NCI-H1694 (cell line): ENCODE results near the gene MPPED1.

Experiments
- DNase-seq: peaks from one replicate; lab custom pipeline; 2025; lab: John Stamatoyannopoulos, UW

Gene MPPED1

GRCh38 chr22:43498856-43499253 is 87.0 kb downstream of the MPPED1 start:
- no peak for DNase-seq

GRCh38 chr22:43500792-43501785 is 89.3 kb downstream of the MPPED1 start:
- peak; percentile 65 for DNase-seq

DNA sequence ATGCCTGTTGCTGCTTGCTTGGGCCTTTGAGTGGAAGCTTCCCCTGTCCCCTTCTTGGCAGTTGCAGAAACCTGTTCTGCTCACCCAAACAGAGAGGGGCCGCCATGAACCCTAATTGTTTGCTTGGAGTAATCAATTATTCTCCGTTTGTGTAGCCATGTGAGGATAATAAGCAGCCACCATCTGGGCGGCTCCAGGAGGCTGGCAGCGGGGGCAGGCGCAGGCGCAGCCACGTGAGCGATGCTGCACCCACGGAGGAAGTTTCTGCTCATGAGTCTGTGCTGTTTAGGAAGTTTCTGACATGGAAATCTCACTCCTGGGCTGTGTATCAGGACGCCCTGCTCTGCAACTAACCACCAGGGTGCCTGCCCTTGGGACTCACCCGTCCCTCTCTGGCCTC is 90.1 kb downstream of the MPPED1 start:
- DNase-seq = peak; percentile 65

DNA sequence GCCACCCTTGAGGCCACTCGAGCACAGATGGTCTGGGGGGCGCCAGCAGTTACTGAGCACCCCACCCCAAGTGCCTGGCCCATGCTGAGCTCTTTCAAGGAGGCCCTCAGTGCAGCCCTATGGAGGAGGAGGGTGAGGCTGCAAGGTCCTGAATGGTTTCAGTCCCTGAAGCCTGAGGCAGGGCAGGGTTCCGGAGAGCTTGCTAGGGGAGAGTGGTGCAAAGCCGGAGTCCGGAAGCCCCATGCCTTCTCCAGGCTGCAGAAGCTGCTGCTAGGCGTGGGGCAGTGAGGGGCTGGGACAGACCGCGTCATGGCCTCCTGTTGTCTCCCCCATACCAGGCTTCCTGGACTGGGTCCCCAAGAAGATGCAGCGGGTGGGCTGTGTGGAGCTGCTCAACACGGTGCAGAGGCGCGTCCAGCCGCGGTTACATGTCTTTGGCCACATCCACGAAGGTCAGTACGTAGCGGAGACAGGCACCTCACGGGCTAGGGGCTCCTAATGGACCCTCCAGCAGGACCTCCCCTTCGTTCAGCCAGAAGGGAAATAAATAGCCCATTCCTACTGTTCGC is 90.6 kb downstream of the MPPED1 start:
- DNase-seq = no peak

GRCh38 chr22:43504068-43504467 is 92.3 kb downstream of the MPPED1 start:
- no peak for DNase-seq

GRCh38 chr22:43504666-43505261 is 93.0 kb downstream of the MPPED1 start:
- DNase-seq = no peak

- DNase-seq = no peak
These were observed 93.6 kb downstream of the MPPED1 start for GRCh38 chr22:43505423-43505822.

DNA sequence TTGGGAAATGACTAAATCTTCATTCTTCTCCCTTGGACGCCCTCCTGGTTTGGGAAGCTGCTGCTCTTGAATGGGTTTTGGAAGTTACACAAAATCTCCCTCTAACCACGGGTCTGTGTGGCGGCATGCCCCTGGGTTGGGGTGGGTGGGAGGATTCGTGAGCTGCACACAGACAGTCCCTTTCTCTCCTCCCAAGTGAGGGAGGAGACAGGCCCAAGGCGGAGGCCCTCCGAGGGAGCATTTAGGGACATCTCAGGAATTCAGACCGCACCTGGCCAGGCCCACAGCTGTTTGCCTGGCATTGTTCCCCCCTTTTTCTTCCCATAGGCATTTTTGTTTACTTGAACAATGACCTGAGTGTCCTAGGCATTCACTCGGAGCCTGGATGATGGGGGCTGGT is 94.1 kb downstream of the MPPED1 start:
- no peak for DNase-seq

DNA sequence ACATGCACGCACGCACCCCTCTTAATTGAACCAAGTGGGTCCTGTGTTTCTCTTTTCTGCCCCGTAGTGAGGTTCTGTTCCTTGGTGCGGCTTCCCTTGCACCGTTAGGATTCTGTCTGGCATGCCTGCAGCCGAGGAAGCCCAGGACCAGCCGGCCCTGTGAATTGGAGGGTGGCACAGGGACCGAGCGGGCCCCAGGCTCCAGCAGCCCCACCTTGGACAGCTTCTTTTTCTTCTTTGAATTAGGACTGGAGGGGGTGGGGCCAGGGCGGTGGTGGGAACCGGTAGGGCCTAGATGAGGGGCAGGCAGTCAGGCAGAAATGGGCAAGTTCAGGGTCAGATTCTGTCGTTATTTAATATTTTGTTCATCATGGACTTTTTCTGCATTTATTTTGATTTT is 94.7 kb downstream of the MPPED1 start:
- no peak for DNase-seq

DNA sequence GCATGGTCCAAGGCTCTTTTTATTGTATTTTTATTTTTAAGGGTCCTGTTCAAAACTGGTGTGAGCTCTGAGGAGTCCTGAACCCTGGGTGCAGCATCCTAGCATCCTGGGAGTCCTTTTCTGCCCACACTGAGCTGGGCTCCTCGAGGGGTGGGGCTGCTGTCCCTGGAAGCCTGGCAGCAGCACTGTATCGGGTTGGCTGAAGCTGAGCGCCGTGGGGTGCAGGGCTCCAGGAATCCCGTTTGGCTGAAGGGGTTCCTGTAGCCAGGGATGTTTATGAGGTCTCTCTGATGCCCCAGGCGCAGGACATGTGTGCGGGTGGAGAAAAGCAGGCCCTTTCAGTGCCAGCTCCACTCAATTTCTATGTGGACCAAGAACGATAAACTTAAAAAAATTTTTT is 95.4 kb downstream of the MPPED1 start:
- DNase-seq = no peak

- DNase-seq = no peak
These were observed 96.7 kb downstream of the MPPED1 start for GRCh38 chr22:43508489-43508888.

- DNase-seq = no peak
These were observed 97.5 kb downstream of the MPPED1 start for GRCh38 chr22:43509337-43509736.

DNA sequence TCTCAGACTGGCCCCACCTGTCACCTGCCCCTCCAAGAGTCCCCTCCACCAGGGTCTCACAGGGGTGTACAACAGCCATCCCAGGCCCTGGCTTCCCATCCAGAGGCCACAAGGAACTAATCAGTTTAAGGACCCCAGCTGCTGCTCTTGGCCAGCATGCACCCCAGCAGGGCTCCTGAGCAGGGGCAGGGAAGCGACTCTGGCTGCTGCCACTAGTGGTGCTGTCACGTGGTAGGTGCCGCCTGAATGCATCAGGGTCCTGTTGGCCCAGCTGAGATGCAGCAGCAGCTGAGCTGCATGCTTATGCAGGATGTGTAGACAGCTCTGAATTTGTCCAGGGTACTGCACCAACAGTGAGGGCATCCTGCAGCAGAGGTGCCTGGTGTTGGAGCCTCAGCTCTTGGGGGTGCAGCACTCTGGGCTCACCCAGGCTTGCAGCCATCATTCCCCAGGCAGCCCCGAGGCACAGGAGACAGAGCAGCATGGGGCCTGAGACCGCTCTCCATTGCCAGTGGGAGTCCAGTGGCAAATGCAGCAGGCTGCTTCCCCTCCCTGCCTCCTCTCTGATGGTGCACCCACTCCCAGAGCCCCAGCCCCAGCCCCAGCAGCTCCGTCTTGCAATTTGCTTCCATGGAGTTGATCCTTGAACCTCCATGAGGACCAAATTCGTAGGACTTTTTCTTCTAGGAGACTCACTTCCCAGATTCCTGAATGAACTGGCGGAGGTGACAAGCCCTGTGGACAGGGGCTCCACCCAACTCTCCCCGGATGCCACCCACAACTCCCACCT is 98.7 kb downstream of the MPPED1 start:
- no peak for DNase-seq

- no peak for DNase-seq
These were observed 99.6 kb downstream of the MPPED1 start for GRCh38 chr22:43511276-43511910.

DNA sequence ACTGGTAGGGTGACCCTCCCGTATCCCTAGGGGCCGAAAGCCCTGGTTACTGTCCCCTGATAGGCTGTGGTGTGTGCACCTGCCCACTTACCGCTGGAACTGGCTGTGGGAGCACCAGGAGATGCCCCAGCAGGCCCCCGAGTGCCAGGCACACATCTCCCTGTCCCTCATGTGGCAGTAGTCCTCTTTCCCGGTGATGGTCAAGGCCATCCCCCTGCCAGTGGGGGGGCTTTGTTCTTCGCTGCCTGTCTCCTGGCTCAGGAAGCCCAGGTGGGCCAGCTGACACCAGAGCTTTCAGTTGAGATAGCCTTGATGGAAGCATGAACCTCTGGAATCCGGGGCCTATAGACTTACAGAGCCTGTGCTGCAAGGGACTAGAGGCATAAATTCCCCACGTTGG is 100.5 kb downstream of the MPPED1 start:
- DNase-seq = no peak

DNA sequence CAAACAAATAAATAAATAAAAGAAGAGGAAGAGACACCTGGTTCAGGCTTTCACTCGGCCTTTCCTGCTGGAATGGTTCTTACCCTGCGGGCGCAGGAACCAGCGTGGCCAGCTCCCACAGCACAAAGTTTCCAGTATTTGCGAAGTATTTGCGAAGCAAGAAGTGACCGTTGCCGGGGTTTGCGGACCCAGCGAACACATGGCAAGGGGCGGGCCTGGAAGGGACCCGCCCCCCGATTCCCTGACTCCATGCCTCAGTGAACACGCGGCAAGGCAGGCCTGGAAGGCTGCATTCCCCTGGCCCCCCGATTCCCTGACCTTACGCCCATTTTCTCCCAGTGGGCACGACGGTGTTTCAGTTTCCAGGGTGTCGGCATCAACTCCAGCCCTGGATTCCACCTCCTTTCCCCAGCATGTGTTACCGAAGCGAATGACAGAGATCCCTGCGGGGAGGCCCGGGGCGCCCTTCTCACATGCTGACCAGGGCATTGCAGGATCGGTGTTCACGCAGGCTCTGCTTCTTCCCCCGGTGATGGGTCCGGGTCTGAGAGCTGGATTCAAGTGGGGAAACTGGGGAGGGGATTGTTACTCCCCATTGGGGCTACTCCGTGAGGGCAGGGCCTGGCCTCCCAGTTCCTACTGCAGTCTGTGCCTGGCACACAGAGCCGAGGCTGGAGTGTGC is 102.8 kb downstream of the MPPED1 start:
- no peak for DNase-seq

DNA sequence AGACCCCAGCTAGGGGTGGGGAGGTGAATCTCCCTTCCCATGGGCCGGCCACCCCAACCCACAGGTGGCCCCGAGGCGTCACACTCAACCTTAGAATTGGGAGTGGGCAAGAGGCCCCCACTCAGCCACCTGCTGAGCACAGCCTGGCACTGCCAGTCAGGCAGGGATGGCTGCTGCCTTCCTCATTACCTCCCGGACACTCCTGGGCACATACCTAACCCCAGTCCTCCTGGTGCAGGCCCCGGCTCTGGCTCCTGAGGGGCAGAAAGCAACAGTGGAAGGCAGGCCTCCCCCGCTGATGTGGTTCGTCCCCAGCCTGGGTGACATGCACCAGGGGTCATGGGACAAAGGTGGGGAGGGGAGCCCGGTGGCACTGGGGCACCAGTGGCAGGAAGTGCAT is 103.6 kb downstream of the MPPED1 start:
- DNase-seq = no peak

DNA sequence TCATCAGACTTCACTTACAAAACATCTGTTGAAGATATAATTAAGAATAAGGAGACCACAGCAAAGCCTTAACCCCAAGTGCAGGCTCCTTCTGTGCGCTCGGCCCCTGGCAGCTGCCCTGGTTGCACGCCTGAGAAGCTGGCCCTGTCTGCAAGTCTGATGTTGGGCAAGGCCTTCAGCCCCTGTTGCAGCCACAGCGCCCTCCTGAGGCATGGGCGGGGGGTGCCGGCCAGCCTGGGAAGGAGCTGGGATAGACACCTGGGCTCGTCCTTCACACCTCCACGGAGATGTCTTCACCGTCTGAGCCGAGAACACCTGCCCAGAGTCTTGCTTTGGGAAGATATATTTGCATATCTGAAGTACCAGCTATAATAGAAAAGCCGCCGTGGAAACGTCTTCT is 104.1 kb downstream of the MPPED1 start:
- DNase-seq = no peak

DNA sequence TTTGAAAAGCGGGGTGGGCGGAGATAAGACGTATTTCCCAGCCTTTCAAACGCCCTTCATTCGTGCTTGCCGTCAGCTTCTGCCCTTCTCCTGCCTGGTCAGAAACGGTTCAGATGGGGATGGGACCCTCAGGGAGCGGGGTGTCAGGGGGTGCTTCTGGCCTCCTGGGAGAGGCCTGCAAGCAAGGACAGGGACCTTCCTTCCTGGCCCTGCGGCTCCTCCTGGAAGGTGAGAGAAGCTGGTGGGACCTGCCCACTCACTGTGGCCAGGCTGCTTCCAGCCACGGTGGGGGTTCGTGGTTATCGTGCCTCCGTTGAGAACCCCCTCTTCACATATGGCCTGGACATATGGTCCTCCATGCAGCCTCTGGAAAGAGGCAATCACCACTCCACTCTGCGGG is 104.6 kb downstream of the MPPED1 start:
- DNase-seq = no peak

- no peak for DNase-seq
These were observed 105.3 kb downstream of the MPPED1 start for GRCh38 chr22:43516996-43517635.

GRCh38 chr22:43520632-43521039 is 108.8 kb downstream of the MPPED1 start:
- DNase-seq = no peak
